GM21528 (cell line): Measurements from ENCODE around the gene SERBP1.
"Not testable (repeated sequence)": the region's sequence is repeated elsewhere in the genome, so short reads cannot be mapped to it uniquely, and the experiment has no call there.

ENCODE experiments used
- ATAC-seq: cut with Tn5 transposase; IDR thresholded peaks from one replicate; pipeline ENCODE4 v1.9.1; 2021; ENCODE audit warnings: mild to moderate bottlenecking, moderate library complexity; ENCODE audit not compliant: unreplicated experiment, low FRiP score

SERBP1 gene

DNA sequence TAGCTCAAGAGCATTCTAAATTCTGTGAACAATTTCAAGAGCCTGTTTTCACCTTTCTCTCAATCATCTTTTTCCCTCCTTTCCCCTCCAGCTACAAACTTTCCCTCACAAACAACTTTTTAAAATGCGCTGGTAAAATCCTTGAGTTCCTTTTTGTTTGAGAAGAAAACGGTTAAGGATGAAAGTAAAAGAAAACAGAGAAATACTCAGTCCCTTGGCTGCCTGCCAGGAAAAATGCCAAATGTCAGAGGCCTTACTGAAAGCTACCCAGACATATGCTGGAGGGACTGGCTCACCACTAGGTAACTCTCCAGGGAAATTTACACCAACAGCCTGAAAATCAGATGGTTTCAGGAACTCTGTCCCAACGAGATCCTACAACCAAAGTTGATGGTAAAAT, 11.0 kb upstream of the SERBP1 start:
- ATAC-seq, result no peak

DNA sequence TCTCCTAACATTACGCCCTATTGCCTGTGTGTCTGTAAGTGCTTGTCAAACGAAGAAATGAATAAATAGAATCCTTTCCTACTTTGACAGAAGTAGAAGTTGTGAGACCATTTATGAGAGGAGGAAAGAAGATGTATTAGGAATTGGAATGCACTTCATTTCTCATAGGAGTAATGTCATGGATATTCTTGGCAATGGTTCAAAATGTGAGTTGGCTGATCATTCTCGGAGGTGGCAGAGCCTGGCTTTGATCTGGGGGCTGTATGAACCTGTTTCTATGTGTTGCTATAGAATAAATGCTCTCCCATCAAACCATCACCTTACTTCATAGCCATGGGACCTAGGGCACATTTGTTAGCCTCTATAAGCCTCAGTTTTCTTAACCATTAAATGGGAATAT, 10.1 kb upstream of the SERBP1 start:
- no peak for ATAC-seq

DNA sequence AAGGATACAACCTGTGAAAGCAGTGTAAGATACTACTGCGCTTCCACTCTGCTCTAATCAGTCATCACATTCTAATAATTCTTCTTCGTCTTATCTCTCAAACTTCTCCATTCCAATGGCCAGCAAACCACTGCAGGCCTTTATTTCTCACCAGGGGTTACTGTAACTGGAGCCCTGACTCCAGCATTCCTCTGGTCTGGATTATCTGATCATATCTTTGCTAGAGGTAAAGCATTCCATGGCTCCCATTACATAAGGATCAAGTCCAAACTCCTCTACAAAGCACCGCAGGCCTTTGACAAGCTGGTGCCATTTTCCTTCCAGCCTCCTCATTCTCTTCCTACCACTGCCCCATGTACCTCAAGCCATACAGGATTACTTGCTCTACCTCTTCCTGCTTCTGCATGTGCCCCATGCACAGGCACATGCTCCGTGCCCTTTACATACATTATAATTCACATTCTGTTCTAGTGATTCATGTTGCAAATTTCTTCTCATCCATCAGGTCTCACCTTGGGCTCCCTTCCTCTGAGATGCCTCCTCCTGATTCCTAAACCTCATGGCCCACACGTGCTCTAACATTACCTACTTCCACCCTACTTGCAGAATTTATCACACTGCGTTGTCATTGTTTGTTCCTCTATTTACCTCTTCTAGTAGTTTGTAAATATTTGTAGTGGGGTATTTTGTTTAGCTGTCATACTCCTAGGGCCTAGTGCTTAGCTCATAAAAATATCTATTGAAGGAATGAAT, 9.3 kb upstream of the SERBP1 start:
- no peak for ATAC-seq

DNA sequence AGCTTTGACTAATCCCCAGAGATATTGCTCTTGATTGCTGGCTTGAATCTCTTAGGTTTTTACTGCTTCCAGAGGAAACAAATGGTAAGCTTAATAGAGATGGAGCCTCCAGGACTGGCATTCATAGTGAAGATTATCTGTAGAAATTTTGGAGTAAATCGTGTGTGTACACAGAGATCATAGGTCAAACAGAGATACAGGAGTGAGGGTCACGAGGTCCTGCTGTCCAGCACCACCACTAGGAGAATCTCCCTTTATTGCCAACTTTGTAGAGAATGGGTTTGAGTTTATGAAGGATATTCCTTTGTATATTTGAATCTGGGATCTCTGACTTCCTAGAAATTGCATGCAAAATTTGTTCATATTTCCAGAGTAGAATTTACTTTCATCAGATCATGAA, 7.8 kb upstream of the SERBP1 start:
- no peak for ATAC-seq

DNA sequence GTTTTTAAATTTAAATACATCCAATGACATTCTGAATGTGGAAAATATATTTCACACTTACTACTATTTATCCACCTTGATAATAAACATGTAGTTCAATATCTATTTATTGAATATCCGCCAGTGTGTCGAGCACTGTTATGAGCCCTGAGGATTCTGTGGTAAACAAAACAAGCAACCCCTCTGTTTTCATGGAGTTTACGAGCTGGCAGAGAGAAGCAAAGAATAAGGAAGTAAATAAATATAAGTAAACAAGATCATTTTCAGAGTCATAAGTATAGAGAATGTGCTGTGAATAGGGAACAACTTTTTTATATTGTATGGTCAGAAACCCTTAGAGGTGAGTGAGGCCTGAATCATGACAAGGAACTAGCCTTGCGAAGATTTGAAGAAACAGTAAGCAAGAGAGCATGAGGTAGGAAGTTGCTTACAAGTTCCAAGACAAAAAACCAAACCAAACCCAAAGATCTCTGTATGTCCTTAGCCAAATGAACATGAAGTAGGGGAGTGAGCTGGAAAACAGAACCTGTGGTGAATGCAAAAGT, 6.4 kb upstream of the SERBP1 start:
- no peak for ATAC-seq

DNA sequence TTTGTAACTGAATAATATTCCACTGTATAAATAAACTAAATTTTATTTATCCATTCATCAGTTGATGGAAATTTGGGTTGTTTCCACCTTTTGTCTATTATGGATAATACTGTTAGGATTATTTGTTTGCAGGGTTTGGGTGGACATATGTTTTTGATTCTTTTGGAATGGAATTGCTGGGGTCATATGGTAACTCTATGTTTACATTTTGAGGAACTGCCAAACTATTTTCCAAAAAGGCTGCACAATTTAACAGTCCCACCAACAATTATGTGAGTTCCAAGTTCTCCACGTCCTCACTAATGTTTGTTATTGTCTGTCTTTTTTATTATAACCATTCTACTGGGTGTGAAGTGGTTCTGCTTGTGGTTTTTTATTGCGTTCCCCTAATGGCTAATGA, 4.3 kb upstream of the SERBP1 start:
- ATAC-seq, result no peak

DNA sequence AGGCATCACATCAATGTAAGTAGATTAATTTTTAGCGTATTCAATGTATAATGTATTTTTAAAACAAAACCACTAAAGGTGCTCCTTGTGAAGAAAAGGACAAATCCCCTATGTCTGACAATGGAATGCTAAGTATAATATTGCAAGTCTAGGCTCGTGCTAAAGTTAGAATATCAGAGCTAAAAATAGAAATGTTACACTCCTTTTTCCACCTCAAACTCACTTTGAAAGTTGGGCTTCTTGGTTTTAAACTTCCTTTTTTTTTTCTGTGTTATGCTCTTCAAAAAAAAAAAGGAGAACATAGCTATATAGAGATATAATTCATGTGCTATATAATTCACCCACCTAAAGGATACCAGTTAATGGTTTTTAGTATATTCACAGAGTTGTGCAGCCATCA, 3.6 kb upstream of the SERBP1 start:
- ATAC-seq, result no peak

DNA sequence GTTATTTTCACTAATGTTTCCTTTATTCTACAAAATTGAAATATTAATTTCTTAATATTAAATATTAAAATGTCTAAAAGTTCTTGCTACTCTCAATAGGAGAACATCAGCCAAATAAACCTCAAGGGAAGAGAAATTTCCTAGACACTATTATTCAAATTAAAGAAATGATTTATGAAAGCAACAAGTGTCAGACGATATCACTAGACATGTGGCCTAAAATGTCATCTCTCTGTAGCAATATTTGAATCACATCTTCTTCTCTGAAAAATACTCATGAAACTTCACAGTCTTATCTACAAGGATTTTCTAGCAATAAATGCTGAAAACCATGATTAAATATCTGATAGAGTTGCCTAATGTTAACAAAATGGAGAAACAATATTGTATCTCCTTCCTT, 2.5 kb upstream of the SERBP1 start:
- ATAC-seq, result no peak

DNA sequence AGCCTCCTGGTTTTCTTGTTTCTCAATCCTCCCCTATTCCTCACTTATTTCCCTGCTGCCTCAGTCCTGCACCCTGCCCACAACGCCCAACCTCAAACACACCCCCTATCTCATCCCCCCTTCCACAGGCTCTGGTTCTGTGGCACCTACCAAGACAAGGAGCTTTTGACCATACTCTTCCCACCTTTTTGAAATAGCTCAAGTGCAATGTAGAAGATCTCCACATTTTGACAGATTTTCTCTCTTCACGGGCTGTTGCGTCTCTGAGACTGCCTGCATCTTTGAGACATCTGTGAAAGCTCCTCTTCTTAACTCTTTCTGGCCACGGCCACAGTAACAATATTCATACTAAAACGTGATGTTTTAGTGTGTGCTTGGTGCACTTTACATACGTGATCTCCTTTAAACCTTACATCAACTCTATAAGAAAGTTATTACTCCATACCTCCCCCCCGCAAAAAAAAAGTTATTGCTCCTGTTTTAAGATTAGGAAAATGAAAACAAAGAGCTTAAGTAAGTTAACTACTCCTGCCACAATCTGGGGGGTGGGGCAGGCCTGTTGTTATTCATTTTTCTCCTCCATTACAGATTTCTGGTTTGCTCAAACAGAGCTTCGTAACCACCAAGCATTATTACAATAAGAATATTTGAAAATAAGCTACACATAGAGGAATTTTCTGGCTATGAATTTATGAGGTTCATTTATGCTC, 1.8 kb upstream of the SERBP1 start:
- ATAC-seq, result no peak

DNA sequence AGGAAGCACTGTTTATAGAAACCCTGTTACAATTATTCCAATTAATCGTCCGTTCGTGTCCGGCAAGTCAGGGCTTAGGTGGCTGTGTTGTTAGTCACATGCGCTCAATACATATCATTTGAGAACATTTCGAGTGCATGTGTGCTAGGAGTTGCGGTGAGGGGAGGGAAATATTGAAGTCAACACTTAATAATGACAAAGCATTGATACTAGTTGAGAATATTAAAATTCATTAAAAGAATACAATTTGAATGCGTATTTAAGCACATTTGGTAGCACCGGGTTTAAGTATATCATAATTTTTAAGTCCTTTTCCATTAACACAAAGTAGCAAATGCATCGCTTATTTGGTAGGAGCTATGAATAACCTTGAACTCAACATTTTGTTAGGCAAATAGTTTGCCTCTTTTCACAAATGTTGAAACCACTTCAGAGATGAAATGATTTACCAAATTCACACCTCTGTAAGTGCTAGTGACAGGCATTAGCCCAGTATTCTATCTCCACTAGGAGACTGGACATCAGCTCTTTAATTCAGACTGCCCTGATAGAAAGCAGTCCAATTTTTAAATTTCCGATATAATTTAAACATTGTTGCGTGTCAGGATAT, 1.1 kb upstream of the SERBP1 start:
- ATAC-seq, result no peak

DNA sequence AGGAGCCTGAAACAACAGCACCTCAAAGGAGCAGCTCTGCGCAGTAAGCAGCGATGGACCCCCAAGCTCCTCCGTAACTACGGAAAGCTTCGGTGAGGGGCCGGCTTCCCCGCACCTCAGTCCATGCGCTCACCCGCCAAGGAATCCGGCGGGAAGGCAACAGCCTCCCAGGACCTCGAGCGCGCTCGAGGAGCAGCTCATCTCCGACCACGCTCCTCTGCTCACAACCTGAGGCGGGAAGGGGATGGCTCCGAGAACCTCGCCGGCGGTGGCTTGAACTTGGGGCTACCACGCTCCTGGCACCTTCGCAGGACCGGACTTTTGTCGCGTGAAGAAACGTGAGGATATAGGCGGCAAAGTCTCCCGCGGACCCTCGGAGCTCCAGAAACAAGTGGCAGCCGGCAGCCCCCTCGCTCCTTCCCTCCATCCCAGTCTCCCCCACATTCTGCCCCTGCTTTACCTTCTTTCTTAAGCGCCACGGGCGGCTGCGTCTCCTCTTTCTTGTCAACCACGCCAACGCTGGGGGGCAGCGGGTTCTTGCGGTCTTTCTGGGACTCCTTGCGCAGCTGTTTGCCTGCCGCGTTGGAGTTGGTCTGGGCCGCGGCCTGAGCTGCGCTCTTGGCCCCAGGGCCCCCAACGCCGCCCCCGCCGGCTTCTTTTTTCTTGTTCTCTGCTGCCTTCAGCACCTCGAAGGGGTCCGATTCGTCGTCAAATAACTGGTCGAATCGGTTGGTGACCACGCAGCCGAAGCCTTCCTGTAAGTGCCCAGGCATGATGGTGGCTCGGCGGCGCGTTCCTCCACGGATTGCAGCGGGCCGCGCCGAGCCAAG, 459 bp downstream of the SERBP1 start:
- peak; percentile 15 for ATAC-seq

DNA sequence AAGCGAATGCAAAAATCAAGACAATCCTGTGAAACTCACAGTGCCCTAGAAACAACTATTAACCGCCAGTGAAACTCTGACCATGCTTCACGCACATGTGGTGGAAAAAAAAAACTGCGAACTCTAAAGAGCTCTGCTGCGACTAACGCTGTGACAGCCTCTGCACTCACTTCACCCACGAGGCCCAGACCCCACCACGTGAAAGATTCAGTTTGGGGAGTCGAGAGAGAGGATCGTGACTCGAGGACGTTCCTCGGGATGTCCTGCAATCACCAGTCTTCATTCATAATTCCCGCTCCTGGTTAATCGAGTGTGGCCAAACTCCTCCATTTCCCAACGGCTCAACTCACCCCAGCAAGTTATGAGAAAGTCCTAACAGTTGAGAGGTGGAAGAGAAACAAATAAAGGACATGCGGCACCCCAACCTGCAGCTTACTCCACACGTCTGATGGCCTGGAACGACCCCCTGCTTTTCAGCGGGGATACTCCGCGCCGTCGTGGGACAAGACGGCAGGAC, 1.1 kb downstream of the SERBP1 start:
- ATAC-seq, result no peak

DNA sequence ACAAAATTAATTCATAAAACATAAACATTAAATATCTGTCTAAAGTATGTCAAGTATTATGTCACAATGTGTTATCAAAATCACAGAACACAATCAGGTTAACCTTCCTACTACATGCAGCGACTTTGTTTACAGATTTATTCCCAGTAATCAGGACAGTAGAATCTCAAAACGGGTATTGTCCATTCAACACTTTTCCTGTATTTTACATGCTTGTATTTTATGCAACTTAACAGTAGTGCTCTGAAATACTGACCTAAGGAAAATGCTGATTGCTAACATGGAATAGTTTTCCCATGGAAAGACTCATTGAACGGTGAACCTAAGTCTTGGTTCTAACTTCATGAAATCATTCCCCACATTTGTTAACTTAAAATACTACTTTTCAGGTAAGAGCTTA, 2.3 kb downstream of the SERBP1 start:
- no peak for ATAC-seq

DNA sequence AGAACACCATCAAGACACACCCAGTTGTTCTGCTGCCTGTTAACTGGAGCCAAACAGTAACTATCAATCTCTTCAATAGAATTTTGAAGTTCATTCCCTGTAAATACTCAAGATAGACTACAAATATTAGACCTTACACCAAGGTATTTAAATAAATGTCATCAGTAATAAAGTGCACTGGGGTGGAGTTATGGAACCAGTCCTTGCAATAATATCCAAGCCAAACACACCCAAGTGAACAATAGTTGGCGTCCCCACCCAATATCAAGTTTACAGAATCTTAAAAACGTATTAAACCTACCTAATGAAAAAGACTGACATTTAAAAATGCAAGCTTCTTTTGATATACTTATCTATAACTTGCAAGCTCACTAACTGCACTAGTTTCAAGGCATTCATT, 2.7 kb downstream of the SERBP1 start:
- ATAC-seq, result no peak

DNA sequence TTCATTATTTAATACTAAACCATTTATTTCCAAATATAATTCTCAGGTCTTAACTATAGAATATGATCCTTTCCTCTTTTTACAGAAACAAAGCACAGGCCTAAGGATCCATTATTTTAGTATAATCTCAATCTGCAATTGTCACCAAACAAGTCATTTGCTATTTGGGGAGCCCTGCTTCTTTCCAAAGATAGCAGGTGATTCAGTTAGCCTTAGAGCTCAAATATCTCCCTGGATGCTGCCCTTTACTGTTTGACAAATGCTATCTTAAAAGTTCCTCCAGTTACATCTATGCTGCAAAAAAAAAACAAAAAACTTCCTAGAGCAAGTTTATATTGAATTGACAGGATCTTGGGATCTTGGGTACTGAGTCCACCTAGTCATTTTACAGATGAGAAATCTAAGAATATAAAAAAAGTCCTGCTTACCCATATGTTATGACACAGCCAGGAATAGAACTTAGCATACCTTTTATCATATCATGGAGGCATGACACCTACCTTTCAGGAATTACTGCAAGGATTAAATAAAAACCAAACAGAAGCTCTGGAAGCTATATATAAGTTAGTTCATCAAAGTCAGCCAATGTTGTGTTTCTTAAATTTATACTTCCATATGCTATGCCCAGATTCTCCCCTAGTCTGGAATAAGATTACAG, 9.2 kb downstream of the SERBP1 start:
- no peak for ATAC-seq

DNA sequence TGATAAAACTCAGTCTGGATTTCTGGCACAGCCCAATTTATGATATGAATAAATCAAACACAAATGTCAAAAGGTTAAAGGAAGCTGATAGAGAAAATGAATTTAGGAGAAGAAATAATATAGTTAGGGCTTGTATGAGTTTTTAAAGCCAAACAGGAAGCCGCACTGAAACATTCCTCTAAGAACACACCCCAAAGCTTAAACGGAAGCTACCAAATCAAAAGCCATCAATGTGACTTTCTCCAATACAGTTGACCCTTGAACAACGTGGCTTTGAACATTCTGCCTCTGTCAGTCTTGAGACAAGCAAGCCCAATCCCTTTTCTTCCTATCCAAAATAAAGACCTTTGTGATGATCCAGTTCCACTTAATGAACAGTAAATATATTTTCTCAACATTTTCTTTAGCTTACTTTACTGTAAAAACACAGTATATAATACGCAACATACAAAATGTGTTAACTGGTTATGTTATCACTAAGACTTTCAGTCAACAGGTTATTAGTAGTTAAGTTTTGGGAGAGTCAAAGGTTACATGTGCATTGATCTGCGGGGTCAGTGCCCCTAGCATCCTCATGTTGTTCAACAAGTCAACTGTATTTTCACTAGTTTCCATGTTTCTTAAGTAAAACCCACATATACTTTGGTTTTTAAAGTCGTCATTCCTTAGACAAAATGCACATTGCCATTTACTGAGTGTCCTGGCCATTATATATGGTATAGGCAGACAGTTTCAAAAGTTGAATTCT, 11.2 kb downstream of the SERBP1 start:
- no peak for ATAC-seq

DNA sequence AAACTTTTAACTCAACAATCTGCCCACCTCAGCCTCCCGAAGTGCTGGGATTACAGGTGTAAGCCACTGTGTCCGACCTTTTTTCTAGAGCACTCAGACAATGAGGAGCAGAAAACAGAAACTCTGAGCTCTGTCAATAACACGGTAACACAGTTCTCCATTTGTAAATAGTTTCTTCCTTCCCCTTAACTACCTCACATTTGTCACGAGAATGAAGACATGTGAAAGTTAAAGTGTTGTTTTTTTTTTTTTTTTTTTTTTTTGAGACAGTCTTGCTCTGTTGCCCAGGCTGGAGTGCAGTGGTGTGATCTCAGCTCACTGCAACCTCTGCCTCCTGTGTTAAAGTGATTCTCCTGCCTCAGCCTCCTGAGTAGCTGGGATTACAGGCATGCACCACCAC, 12.5 kb downstream of the SERBP1 start:
- not testable (repeated sequence) for ATAC-seq

DNA sequence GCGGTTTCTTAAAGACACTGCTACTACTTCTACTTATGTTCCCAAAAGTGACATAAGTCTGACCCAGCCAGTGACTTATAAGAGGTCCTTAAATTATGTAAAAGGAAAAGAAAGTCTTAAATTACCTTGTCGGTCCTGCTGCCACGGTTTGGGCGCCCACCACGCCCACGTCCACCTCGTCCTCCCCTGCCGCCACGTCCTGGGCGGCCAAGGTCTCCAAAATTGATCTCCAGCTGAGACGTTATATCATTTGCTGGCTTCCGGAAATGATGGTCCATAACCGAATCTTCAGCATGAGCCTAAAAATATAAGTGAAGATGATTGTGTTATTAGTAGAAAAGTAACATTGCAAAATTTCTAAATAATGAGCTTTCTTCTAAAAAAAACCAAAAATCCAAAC, 15.2 kb downstream of the SERBP1 start:
- no peak for ATAC-seq

DNA sequence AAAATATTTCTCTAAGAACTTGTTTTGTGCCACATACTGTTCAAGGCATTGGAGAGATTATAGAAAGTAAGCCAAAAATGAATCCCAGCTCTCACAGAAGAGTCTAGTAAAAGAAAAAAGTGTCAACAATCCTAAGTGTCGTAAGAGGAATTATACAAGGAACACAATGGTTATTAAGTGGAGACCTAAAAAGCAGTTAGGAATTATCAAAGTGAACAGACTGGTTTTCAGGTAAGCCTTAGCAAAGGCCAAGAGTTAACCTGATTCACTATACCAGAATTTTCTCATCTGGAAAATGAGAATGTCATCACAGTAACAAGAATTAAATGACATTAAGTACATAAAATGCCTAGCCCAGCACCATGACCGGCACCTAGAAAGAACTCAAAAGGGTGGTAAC, 15.6 kb downstream of the SERBP1 start:
- ATAC-seq, result no peak
